ENCODE measurements around the gene ACOT7.
"Not testable (repeated sequence)": the region's sequence is repeated elsewhere in the genome, so short reads cannot be mapped to it uniquely, and the experiment has no call there.

The ACOT7 gene

GRCh38 chr1:6316240-6317097 lies 77.1 kb downstream of the ACOT7 start:
- no peak for DNase-seq (ENCODE audit: low read depth in 2 of 2)

- no peak for DNase-seq (ENCODE audit: low read depth in 2 of 2)
Observed at GRCh38 chr1:6314503-6314902, 79.1 kb downstream of the ACOT7 start.

- no peak for DNase-seq (ENCODE audit: low read depth in 2 of 2)
Observed at GRCh38 chr1:6313393-6314200, 80.0 kb downstream of the ACOT7 start.

- no peak for DNase-seq (ENCODE audit: low read depth in 2 of 2)
Observed at GRCh38 chr1:6310116-6310848, 83.3 kb downstream of the ACOT7 start.

GRCh38 chr1:6309564-6309963 lies 84.0 kb downstream of the ACOT7 start:
- DNase-seq (ENCODE audit: low read depth in 2 of 2), result no peak

GRCh38 chr1:6308449-6308848 lies 85.1 kb downstream of the ACOT7 start:
- DNase-seq (ENCODE audit: low read depth in 2 of 2), result no peak

GRCh38 chr1:6307682-6308081 lies 85.9 kb downstream of the ACOT7 start:
- not testable (repeated sequence) for DNase-seq (ENCODE audit: low read depth in 2 of 2)

- DNase-seq (ENCODE audit: low read depth in 2 of 2), result no peak
Observed at GRCh38 chr1:6307099-6307498, 86.5 kb downstream of the ACOT7 start.

- no peak for DNase-seq (ENCODE audit: low read depth in 2 of 2)
Observed at GRCh38 chr1:6303397-6304012, 90.1 kb downstream of the ACOT7 start.

GRCh38 chr1:6302568-6302967 lies 91.0 kb downstream of the ACOT7 start:
- DNase-seq (ENCODE audit: low read depth in 2 of 2), result no peak

GRCh38 chr1:6301526-6301925 lies 92.0 kb downstream of the ACOT7 start:
- no peak for DNase-seq (ENCODE audit: low read depth in 2 of 2)

GRCh38 chr1:6300342-6301048 lies 93.1 kb downstream of the ACOT7 start:
- DNase-seq (ENCODE audit: low read depth in 2 of 2), result no peak

- no peak for DNase-seq (ENCODE audit: low read depth in 2 of 2)
Observed at GRCh38 chr1:6299557-6300165, 93.9 kb downstream of the ACOT7 start.

GRCh38 chr1:6298940-6299465 lies 94.6 kb downstream of the ACOT7 start:
- DNase-seq (ENCODE audit: low read depth in 2 of 2), result no peak

GRCh38 chr1:6298530-6298929 lies 95.0 kb downstream of the ACOT7 start:
- no peak for DNase-seq (ENCODE audit: low read depth in 2 of 2)

- no peak for DNase-seq (ENCODE audit: low read depth in 2 of 2)
Observed at GRCh38 chr1:6295910-6296309, 97.7 kb downstream of the ACOT7 start.

- no peak for DNase-seq (ENCODE audit: low read depth in 2 of 2)
Observed at GRCh38 chr1:6294890-6295556, 98.5 kb downstream of the ACOT7 start.

- peak in 1 of 2 donors; percentile 7 for DNase-seq (ENCODE audit: low read depth in 2 of 2)
Observed at GRCh38 chr1:6294080-6294889, 99.3 kb downstream of the ACOT7 start.

- DNase-seq (ENCODE audit: low read depth in 2 of 2), result no peak
Observed at GRCh38 chr1:6292102-6292501, 101.5 kb downstream of the ACOT7 start.

Data from stimulated activated CD8-positive, alpha-beta memory T cell treated with anti-CD3 and anti-CD28 coated beads, Interleukin-15, amount 100 ng/mL, for 4 hours (primary cell).